HG03432 (cell line): ENCODE results near the gene PNPLA8.
A peak's percentile ranks its signal among the peaks of the same experiment; 100 is the strongest.
"Not testable (repeated sequence)": the region's sequence is repeated elsewhere in the genome, so short reads cannot be mapped to it uniquely, and the experiment has no call there.

Experiments
- ATAC-seq: cut with Tn5 transposase; IDR thresholded peaks from one replicate; pipeline ENCODE4 v1.9.1; 2021; ENCODE audit warnings: mild to moderate bottlenecking, moderate library complexity; ENCODE audit not compliant: unreplicated experiment

Gene PNPLA8

DNA sequence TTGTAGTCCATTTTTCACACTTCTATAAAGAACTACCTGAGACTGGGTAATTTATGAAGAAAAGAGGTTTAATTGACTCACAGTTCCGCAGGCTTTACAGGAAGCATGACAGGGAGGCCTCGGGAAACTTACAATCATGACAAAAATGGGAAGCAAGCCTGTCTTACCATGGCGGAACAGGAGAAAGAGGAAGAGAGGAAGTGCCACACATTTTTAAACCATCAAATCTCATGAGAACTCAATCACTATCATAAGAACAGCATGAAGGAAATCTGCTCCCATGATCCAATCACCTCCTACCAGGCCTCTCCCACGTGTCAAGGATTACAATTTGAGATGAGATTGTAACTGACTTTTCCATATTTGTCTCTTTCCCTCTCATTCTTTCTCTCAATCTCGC lies 9.3 kb upstream of the PNPLA8 start:
- no peak for ATAC-seq

DNA sequence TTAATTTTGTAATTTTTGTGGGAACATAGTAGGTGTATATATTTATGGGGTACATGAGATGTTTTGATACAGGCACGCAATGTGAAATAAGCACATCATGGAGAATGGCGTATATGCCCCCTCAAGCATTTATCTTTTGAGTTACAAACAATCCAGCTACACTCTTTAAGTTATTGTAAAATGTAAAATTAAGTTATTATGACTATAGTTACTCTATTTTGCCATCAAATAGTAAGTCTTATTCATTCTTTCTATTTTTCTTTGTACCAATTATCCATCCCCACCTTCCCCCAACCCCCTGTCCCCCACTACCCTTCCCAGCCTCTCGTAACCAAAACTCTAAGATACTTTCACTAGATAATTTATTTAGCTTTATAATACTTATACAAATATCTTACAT lies 7.8 kb upstream of the PNPLA8 start:
- no peak for ATAC-seq

DNA sequence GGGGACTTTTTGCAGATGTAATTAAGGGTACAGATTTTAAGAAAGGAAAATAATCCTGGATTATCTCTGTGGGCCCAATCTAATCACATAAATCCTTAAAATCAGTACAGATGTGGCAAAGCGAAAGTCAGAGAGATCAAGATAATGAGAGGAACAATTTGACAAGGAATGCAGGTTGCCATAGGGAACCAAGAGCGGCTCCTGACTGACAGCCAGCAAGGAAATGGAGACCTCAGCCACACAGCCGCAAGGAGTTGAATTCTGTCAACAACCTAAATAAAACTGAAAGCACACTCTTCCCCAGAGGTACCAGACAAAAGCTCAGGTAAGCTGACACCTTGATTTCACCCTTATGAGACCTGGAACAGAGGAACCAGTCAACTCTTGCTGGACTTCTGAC lies 3.4 kb upstream of the PNPLA8 start:
- no peak for ATAC-seq

DNA sequence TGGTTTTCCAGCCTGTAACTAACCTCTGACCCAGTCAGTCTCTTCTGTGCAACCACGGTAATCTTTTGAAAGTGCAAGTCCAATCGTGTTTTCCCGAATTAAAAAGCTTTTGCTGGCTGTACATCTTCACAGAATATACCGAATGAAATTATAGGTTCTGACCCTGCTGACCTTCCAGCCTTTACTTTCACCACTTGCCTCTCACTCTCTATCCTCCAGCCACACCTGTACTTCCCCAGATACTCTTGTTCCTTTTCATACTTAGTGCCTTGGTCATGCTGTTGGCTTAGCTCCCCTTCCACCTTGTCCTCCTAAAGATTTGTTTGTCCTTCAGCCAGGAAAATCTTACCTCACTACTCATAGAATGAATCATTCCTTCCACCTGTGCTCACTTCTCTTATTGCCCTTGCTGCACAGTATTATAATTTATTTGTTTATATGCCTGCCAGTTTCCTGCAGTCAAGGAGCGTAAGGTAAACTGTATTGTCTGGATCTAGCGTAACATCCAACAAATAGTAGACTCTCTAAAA lies 2.3 kb upstream of the PNPLA8 start:
- no peak for ATAC-seq

DNA sequence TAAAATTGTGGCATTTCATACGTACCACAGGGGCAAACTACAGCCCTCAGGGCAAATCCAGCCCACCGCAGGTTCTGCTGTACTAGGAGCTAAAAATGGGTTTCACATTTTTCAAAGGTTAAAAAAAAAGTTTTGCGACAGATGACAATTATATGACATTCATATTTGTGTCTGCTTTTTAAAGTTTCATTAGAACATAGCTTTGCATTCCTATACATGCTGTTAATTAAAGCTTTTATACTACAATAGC lies 758 bp upstream of the PNPLA8 start:
- ATAC-seq, result no peak

DNA sequence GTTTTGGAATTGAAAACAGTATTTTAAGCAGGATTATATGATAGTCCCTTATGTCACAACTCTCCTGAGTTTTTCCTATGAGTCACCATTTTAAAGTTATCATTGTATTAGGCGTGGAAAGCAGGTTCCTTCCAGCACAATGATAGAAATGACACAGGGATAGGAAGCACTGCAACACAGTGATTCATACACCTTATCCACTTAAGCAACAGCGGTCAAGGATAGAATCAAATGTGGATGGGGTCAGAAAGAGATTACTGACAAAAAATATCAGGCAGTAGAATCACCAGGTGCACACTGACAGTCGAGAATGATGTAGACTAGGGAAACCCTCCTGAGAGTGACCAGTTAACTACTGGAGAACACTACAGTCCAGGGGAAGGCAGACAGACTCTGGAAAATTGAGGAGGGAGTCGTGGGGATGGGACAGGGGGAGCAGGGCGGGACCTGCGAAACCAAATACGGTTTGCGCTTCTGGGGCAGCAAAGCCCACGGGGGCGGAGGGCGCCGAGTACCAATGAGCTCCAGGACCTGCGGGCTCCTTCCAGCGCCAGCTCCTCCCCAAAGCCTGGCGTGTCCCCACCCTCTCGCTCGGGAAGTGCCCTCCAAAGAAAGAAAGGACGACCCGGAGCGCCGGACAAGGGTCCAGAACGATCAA lies 479 bp downstream of the PNPLA8 start:
- peak; percentile 59 for ATAC-seq

DNA sequence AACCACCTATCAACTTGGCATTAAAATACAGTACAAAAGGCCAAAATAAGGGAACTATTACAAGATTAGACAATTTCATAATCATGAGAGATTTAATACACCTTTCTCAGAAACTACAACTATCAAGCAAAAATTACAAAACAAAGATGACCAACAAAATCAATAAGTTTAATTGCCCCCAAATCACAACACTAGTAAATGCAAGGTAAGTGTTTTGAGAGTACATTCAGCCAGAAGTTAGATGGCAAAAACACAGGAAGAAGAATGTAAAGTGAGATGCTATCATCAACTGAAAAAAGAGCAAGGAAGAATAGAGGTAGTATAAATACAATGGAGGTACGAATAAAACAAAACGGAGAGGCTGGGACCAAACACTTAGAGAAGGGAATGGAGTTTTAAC lies 3.2 kb downstream of the PNPLA8 start:
- no peak for ATAC-seq

DNA sequence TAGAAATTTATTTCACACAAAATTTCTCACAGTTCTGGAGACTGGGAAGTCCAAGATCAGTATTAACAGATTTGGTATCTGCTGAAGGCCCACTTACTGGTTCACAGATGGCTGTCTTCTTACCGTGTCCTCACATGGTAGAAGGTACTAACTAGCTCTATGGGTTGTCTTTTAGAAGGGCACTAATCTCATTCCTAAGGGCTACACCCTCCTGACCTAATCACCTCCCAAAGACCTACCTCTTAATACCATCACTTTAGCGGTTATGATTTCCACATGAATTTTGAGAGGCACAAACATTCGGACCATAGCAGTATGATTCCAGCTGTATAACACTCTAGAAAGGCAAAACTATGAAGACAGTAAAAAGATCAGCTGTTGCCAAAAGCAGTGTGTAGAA lies 8.0 kb downstream of the PNPLA8 start:
- no peak for ATAC-seq

DNA sequence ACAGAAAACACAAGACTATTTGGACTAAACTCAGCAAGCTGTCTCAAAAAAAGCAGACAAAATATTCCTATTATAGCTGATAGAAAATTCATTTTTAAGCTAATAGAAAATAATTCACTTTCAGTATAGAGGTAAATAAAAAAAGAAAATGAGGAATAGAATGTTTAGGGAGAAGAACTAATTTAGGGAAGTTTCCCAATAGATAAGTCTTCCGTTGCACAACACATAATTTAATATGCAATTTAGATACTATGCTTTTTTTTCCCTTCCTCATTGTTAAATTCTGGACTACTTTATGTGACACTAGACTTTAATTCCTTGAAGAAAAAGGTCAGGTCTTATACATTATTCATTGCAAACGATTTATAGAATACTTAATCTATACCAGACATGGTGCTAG lies 10.3 kb downstream of the PNPLA8 start:
- ATAC-seq, result no peak

DNA sequence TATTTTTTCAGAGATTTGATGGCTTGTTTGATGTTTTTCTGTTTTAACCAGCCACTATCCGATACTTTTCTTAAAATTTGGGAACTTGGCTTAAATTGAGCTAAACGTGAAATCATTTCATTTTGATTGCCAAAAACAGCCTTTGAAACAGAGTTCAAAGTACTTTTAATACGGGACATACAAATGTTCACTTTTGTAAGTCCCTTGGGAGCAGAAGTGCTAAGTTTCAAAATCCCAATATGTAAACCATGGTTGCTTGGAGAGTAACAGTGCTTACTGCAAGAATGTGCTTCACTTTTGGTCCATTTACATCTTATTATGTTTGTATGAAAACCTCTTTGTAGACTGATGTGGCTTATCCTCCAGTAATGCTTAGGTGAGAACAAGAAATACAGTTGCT lies 10.9 kb downstream of the PNPLA8 start:
- no peak for ATAC-seq

DNA sequence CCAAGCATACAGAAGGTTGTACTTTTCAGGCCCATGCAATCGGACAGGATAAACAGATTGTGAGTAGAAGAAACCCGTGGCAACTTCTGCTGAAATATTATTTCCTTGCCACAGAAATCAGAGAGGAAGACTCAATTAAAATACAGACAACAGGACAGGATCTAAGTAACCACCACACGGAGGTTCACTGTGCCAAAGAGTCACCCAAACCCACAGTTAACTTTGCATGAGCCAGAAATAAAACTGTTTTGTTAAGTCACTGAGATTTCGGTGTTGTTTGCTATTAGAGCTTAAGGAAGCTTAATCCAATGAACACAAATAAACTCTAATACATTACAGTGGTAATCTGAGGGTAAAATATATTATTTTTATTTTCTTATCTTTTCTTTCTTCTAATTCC lies 14.0 kb downstream of the PNPLA8 start:
- ATAC-seq, result no peak

DNA sequence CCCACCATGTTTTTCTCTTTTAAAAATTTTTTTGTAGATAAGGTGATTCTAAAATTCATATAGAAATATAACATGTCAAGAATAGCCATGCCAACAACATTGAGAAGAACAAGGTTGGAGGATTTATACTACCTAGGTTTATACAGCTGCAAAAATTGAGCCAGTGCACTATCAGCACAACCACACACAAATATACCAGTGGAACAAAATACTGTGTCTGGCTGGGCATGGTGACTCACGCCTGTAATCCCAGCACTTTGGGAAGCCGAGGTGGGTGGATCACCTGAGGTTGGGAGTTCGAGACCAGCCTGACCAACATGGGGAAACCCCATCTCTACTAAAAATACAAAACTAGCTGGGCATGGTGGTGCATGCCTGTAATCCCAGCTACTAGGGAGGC lies 21.4 kb downstream of the PNPLA8 start:
- ATAC-seq, result not testable (repeated sequence)

DNA sequence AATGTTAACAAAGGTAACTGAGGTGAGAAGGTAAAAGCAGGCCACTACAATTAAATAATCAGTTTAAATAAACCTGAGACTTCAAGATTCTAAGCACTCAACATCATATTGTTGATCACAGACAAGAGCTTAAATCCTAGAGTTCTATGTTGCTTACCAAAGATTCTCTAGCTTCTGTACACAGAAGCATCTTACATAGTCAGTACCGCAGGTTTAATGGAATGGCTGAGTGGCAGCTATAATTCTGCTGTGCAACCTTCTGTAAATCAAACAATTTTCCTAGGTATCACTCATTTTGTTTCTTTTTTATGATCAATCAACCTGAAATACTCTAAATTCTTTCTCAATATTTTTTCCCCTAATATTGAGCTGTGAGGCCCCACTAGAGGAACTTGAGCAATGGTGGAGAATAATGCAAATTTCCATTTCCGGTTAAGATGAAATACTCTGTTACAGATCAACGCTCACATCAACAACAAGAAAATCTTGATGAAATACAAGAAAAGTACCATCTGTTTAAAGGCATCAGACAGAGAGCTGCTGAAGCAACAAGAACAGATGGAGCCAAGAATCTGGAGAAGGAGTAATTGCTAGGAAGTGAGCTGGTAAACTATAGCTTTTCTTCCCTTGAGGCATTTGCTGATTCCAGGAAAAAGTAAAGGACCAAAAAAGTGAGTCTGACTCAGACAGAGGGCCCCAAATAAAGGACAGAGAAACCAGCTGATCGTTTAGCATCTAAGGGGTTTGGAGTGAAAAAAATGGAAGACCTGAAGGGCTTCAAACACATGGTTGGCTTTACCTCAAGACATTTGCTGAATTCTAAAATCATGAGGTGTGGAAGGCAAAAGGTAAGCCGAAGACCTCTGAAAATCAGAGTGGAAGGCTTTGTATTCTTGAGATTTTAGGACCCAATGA lies 22.6 kb downstream of the PNPLA8 start:
- ATAC-seq, result peak; percentile 97

DNA sequence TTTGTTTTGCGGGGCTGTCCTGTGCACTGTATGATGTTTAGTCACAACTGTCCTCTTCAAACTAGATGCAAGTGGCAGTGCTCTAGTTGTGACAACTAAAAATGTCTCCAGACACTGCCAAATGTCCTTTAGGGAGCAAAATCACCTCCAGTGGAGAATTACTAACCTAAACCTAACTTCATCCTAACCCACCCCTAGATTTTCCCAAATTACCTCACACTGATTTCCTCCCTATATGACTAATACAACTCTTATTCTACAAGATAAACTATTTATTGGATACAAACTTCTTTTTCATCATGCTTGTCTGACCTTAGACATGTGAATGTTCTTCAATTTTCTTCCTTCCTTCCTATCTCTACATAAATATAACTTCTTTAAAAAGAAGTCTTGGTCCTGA lies 26.4 kb downstream of the PNPLA8 start:
- no peak for ATAC-seq

DNA sequence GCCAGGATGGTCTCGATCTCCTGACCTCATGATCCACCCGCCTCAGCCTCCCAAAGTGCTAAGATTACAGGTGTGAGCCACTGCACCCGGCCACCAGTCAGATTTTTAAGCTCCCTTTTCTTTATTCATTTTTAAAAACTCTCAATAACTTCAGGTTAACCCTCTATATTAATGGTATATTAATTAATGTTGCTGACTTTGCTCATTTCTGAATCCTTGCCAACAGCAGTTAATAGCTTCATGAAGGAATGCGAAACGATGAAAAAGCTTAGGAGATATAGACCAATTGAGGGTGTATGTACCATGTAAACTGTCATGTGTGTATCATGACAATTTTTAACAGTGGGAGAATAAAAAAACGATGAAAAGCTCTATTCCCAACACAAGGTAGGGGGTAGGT lies 27.5 kb downstream of the PNPLA8 start:
- no peak for ATAC-seq

DNA sequence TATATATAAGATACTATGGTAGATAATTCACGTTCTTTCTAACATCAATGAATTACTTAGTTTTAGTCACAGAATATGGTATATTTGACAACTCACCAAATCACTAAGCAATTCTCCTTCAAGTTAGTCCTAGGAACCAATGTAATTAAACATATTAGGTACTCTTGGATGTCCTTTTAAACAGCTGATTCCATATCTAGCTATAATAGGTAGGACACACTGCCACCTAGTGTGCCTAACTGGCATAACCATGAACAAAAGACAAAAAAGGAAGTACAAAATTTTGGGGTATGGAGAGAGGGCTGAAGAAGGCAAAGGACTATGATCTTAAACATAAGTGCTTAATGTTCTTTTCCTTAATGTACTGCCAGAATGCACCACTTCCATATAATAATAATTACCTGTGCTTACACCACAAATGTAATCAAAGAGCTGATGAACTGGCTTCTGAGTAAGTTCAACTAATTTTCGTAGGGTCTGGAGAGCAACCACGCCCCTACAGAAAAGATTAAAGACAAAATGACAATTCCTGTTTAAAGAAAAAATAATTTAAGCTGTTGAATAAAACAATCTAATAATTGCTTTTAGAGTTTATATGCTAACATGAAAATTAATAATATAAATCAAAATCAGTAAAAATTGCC lies 28.7 kb downstream of the PNPLA8 start:
- peak; percentile 84 for ATAC-seq

DNA sequence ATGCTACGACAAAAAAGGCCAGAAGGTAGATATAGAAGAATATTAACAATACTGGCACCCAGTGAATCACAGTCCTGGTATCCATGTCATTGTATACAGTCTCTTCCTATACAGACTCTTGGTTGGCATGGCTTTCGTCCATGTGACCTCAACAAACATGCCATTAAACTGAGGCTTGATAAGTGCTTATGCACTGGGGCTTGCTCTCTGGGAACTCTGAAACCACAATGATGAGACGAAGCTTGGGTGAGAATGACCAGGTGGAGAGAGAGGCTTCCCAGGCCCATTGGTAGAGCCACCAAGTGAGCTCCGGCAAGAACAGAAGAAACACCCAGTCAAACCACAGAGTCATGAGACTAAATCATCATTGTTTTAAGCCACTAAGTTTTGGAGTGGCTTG lies 33.2 kb downstream of the PNPLA8 start:
- no peak for ATAC-seq

DNA sequence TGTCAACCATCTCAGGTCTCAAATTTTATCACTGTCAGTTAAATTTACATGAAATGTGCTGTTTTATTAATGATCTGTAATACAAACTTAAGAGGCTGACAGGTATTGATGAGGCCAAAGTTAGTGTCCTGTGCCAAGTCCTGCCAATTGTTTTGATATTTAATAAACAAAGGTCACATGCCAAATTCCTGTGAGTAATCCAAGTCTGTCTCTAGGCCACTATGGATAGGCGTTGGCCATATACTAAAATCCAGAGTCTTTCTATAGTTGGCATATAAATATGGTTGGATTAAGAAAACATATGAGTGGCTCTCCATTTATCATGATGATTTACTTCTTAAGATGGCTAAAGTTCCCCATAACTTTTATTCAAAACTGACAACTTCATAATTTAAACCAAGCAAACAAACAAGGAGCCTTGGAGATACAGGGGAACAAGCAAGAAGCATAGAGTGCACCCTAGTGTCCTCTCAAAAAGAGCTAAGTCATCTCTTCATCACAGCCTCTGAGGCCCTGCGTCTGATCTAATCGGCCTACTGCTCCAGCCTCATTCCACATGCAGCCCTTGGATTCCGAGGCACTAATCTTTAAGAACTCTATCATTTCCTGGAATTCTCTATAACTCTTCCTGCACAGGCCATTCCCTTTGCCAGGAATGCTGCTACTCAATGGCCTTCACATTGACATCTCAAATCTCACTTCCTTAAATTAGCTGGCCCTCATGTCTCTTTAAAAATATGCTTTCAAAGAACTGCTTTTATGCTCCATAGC lies 37.0 kb downstream of the PNPLA8 start:
- no peak for ATAC-seq

DNA sequence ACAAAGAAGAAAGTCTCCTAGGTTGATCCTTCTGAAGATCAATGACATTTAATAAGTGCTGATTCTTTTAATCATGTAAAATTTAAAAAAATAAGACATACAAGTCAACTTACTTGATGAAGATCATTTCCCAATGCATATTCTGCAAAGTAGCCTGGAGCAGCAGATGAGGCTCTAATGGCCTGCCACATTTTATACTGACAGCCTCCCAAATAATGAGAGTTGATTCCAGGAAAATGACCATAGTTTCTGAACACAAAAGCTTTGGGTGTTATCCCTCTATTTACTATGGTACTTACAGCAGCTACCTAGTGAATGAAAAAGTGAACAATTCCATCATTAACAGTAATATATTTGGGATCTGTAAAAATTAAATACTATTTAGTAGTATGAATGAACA lies 38.3 kb downstream of the PNPLA8 start:
- no peak for ATAC-seq

DNA sequence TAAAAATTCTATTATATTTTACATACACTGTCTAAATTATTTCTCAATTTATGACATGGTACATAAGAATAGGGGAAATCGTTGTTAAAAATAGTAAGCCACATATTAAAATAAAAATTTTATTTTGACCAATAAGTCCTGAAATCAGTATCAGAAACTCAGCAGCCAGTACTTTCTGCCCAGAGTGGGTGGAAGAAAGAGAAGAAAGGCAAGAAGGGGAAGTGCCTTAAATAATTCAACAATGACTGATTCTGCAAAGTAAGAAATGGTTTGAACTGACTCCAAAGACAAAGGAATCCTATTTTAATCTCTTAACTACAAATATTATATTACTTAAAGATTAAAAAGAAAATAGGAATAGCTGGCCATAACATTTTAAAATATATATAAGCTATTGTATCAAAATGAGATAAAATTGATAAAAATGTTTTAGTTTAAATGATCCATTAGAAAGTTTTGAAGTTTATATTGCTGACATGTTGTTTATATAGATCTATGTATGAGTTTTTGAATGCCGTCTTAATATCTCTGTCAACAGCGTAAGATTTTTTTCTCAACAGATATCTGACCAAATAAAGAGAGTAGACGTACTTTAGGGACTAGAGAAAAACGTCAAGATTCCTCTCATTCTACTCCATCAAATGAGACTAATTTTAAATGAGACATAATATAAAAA lies 39.5 kb downstream of the PNPLA8 start:
- ATAC-seq, result no peak

DNA sequence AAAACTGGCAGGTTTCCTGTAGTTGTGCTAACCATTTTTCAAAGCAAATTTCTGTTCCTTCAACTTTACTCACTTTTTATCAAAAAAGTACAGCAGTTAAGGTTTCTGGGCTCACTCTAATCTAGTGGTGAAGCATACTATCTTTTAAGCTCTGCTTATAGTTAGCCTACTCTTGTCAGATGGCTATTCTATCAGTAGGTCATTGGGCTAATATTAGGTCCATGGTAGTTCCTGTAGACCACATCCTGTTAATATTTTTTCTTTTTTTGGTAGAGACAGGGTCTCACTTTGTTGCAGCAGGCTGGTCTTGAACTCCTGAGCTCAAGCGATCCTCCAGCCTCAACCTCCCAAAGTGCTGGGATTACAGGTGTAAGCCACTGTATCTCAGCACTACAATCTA lies 41.8 kb downstream of the PNPLA8 start:
- ATAC-seq, result no peak
